ENCODE data around the gene ATRIP.

- TF ChIP-seq POLR2A (IDR thresholded peaks at IDR 0.05) (no peak), CTCF (IDR thresholded peaks at IDR 0.05) (no peak), POLR2AphosphoS5 (IDR thresholded peaks at IDR 0.05) (no peak)
These were observed 34.0 kb upstream of the ATRIP start for GRCh38 chr3:48412375-48413001.

Measured in breast epithelium (tissue), 3 donors.